Measurements from ENCODE around the gene NEMP1. TPM values are rescaled to one million over a fixed set of nuclear protein-coding genes. Genes with fewer than 3 reads are reported as not detected.
"Not testable (repeated sequence)": the region's sequence is repeated elsewhere in the genome, so short reads cannot be mapped to it uniquely, and the experiment has no call there.

NEMP1 gene
- polyA plus RNA-seq, 2 of the 4 experiments (the other 2 are of a cell fraction), result 12.7 to 28.4 TPM

- TF ChIP-seq HOXA7 (CRISPR knock-in tag; IDR thresholded peaks at IDR 0.05) (no peak), CTCF (IDR thresholded peaks at IDR 0.05) (no peak), EHF (CRISPR knock-in tag; IDR thresholded peaks at IDR 0.05) (no peak), HOXB13 (CRISPR knock-in tag; IDR thresholded peaks at IDR 0.05; ENCODE audit: low read depth) (no peak)
These were observed 53.4 kb downstream of the NEMP1 start (continued) for GRCh38 chr12:57025196-57025595.

GRCh38 chr12:57022324-57022723, 56.3 kb downstream of the NEMP1 start:
- CTCF ChIA-PET, result interaction anchor here (0.6 to 6.3 kb wide), 4 partner anchors 9 to 24 kb away, joined by 3 to 34 read pairs (median 4); partner anchors contain the start of gene ZBTB39
- FAIRE-seq; H3K4me1 ChIP-seq; H3K4me3 ChIP-seq; ATAC-seq; H3K9me3 ChIP-seq; POLR2A ChIA-PET; H3K4me2 ChIP-seq; H3K27ac ChIP-seq; DNase-seq (ENCODE audit: low read depth in 1 of 2, low spot score in 1 of 2): not testable (repeated sequence)
- WGBS (ENCODE audit: missing lambda C conversion rate), result 91% methylated on average over 5 of the region's 5 CpGs

GRCh38 chr12:57019983-57020719, 58.4 kb downstream of the NEMP1 start:
- WGBS (ENCODE audit: missing lambda C conversion rate), result 80% methylated on average over 9 of the region's 9 CpGs
- ChIA-PET POLR2A (no interaction called here), CTCF (interaction anchor here (0.7 to 2.7 kb wide), 6 partner anchors 11 to 108 kb away, joined by 3 to 12 read pairs (median 4); partner anchors contain the start of gene LRP1)
- FAIRE-seq, result no peak
- no peak for DNase-seq (ENCODE audit: low read depth in 1 of 2, low spot score in 1 of 2)
- TF ChIP-seq EHF (CRISPR knock-in tag; IDR thresholded peaks at IDR 0.05), result no peak
- no peak for TF ChIP-seq REST (IDR thresholded peaks at IDR 0.05)
- no peak for TF ChIP-seq MYC (IDR thresholded peaks at IDR 0.05; ENCODE audit: borderline replicate concordance, low read length)
- TF ChIP-seq CEBPB (IDR thresholded peaks at IDR 0.05), result no peak
- TF ChIP-seq HOXB5 (CRISPR knock-in tag; IDR thresholded peaks at IDR 0.05), result no peak
- no peak for TF ChIP-seq RFX5 (IDR thresholded peaks at IDR 0.05)
- TF ChIP-seq EP300 (IDR thresholded peaks at IDR 0.05), result no peak
- no peak for TF ChIP-seq HDAC2 (IDR thresholded peaks at IDR 0.05)
- TF ChIP-seq PBX3 (IDR thresholded peaks at IDR 0.05), result no peak
- TF ChIP-seq NPAS2 (CRISPR knock-in tag; IDR thresholded peaks at IDR 0.05; ENCODE audit: borderline replicate concordance), result no peak
- TF ChIP-seq CBX2 (IDR thresholded peaks at IDR 0.05; ENCODE audit: borderline replicate concordance, low read depth), result no peak
- TF ChIP-seq FOSL2 (IDR thresholded peaks at IDR 0.05), result no peak
- no peak for TF ChIP-seq FOSL2 (CRISPR knock-in tag; IDR thresholded peaks at IDR 0.05)
- no peak for TF ChIP-seq FOXS1 (CRISPR knock-in tag; IDR thresholded peaks at IDR 0.05)
- no peak overlapping the region for H3K4me2 ChIP-seq
- no peak for ATAC-seq
- H3K4me1 ChIP-seq, result no peaks in the 10 kb centered on the region
- no peak overlapping the region for H3K27ac ChIP-seq
- no peak overlapping the region for H3K4me3 ChIP-seq
- no peaks in the 10 kb centered on the region for H3K9me3 ChIP-seq
